Daoy (cell line): ENCODE data around the gene LAMB3. TPM values are rescaled to one million over a fixed set of nuclear protein-coding genes. Genes with fewer than 3 reads are reported as not detected.

Experiments
- DNase-seq: peaks from one replicate; pipeline ENCODE4 v3.0.0-alpha.2; 2015; ENCODE audit warnings: low read depth
- total RNA-seq: library from RNA; depleted of rRNA; stranded (reverse); fragments of >200 nt; shearing (Covaris generic); gene quantifications from 2 replicates; pipeline ENCODE4 v1.2.3, GENCODE V29; 2014

LAMB3 gene
- total RNA-seq, 1 experiment from 2014 or later: 7.8 TPM

GRCh38 chr1:209595599-209596285 is 56.5 kb downstream of the LAMB3 start:
- DNase-seq: no peak

DNA sequence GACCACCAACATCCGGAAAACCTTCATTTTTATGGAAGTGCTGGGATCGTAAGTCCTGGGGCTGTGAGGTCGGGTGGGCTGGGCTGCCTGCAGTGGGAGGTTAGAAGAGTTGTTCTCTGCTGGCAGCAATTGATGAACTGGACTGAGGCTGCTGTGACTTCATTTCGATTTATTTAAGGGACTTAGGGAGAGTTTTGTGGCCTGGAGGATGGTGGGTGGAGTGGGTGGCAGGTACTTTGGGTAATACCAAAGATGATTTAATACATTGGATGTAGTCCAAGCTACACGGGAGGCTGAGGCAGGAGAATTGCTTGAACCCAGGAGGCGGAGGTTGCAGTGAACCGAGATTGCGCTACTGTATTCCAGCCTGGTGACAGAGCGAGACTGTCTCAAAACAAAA is 57.2 kb downstream of the LAMB3 start:
- no peak for DNase-seq

- DNase-seq: no peak
Measured at GRCh38 chr1:209594440-209594839, 57.8 kb downstream of the LAMB3 start.

GRCh38 chr1:209593747-209594146 is 58.5 kb downstream of the LAMB3 start:
- DNase-seq: no peak

DNA sequence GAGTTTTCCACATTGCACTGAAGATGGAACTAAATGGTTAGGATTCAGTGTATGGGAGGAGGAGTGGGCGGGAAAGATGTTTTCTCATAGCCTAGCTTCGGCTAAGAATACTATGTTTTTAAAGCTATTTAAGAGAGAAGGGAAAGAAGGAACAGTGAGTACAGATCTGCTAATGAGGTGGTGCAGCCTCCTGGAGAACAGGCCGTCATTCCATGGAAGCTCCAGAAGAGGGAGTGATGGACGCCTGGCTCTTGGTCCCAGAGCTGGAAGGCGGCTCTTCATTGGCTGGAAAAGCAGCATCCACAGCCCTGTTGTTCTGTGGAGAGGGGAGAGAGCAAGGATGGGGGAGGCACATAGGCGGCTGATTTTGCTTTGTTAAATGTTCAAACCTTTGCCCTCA is 61.8 kb downstream of the LAMB3 start:
- no peak for DNase-seq

- no peak for DNase-seq
Measured at GRCh38 chr1:209589863-209590262, 62.4 kb downstream of the LAMB3 start.

DNA sequence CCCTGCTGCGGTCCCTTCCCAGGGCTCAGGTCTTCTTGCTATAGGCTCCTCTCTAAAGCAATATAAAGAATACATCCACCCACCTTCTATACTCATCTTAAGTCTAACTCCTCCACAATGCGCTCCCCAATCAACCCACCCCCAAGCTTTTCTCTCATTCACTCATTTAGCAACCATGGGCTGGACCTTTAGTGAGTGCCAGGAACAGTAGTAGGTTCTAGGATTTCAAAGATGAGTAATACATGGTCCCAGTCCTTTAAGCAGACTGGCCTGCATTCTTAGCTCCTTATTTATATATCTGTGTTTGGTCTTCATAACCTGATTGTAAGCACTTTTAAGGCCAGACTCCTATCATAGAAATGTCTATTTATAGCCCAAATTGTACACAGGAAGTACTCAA is 62.8 kb downstream of the LAMB3 start:
- no peak for DNase-seq

DNA sequence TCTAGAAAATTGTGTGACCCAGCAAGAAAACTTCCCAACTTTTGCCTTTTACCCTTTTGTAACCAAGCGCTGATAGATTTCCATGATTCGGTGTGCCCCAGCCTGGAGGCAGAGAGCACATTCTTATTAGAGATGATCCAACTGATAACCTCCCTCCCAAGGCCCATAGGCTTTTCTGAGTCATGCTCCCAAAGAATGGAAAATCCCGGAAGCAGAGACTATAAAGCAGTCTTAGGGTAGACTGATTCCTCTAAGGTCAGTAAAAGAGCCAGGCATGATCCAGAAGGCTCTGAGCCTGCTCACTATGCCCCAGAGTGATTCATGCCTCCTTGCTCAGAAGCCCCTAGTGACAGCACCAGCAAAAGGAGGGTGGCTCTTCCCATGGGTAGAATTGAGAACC is 64.4 kb downstream of the LAMB3 start:
- DNase-seq: peak; percentile 42

- DNase-seq: no peak
Measured at GRCh38 chr1:209586221-209586740, 65.9 kb downstream of the LAMB3 start.

GRCh38 chr1:209585672-209586071 is 66.6 kb downstream of the LAMB3 start:
- no peak for DNase-seq

- no peak for DNase-seq
Measured at GRCh38 chr1:209585197-209585596, 67.0 kb downstream of the LAMB3 start.

DNA sequence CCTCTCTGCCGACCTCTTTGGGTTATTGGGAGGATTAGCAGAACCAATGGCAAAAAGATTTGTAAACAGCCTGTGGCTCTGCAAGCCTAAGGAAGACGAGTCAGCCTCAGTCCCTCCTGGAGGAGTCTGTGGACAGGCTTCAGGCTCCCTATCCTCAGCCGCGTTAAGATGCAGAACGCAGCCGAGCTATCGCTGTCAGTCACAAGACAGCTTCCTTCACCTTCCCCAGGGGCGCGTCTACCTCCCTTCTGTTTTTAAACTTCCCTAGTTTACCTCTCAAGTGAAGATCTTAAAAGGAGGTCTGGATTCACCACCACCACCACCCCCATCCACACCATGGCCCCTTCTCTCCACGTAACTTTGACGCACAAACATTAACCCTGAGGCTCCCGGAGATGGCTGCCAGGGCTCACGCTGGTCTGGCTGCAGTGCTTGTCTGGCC is 68.0 kb downstream of the LAMB3 start:
- DNase-seq: no peak

DNA sequence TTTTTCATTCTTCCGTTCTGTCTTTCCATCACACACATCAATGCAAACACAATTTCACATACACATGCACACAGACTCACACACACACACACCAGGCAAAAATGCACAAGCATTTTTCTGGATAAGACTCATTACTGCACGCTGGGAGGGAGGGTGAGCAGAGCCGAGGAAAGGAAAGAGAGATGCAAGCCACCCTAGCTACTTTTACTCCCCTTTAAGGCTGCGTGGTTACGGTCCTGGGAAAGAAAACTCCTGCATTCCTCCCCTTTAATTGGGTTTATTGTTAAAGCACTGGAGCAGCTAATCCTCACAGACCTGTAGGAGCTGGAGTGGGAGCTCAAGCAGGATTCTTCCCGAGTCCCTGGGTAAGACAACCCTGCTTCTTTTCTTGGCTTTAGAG is 68.8 kb downstream of the LAMB3 start, which contains the start of gene CAMK1G:
Gene CAMK1G, plus strand, starts transcription at position 307 of the 400 bp plus-strand sequence. CDS start 11,270 bp downstream, outside the sequence.
- peak; percentile 21 for DNase-seq

GRCh38 chr1:209580577-209580976 is 71.6 kb downstream of the LAMB3 start:
- no peak for DNase-seq

DNA sequence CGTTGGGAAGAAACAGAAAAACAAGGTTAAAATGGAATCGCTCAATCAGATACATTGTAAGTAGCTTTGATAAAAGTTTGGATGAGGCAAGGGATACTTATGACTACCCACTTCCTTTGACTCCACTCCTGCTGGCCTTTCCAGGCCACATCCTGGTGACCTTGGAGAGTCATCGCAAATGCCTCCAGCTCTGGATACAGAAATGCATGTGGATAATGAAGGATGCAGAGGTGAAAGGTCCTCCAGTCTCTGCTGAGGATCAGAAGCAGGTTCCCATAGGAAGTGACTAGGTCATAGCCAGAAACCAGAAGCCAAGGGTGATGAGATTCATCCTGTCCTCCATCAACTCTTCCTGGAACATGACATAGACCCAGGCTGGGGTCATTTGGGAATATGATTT is 74.9 kb downstream of the LAMB3 start:
- no peak for DNase-seq

- DNase-seq: peak; percentile 85
Measured at GRCh38 chr1:209576392-209577197, 75.6 kb downstream of the LAMB3 start.

DNA sequence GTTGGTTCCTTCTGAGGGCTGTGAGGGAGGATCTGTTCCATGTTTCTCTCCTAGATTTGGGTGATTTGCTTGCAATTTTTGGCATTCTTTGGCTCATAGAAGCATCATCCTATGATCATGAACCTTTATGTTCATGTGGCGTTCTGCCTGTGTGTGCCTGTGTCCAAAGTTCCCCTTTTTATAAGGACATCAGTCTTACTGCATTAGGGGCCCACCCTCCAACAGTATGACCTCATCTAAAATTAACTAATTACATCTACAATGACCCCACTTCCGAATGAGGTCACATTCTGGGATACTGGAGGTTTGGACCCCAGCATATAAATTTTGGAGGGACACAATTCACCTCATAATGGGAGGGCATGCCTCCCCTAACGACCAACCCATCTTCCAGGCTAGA is 81.5 kb downstream of the LAMB3 start:
- DNase-seq: no peak

- peak; percentile 76 for DNase-seq
Measured at GRCh38 chr1:209569455-209570207, 82.6 kb downstream of the LAMB3 start.

DNA sequence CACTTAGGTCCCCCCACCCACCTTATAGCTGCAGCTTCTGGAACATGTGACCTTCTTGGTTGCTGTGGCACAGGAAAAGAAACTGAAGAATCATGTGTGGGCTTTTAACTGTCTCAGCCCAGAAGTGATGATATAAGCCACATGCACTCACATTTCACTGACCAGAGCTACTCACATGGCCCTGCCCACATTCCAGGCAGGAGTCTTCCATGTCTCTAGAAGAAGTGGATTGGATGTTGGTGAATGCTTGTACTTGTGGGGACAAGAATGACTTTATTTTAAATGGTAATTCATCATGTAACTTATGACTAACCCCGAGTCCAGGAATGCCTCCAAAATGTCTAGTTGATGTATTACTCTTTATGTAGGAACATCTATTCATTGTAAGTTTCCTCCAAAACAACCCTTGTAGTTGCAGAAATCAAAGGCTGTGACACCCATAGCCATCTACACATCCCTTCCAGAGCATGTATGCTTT is 84.5 kb downstream of the LAMB3 start:
- DNase-seq: peak; percentile 24

DNA sequence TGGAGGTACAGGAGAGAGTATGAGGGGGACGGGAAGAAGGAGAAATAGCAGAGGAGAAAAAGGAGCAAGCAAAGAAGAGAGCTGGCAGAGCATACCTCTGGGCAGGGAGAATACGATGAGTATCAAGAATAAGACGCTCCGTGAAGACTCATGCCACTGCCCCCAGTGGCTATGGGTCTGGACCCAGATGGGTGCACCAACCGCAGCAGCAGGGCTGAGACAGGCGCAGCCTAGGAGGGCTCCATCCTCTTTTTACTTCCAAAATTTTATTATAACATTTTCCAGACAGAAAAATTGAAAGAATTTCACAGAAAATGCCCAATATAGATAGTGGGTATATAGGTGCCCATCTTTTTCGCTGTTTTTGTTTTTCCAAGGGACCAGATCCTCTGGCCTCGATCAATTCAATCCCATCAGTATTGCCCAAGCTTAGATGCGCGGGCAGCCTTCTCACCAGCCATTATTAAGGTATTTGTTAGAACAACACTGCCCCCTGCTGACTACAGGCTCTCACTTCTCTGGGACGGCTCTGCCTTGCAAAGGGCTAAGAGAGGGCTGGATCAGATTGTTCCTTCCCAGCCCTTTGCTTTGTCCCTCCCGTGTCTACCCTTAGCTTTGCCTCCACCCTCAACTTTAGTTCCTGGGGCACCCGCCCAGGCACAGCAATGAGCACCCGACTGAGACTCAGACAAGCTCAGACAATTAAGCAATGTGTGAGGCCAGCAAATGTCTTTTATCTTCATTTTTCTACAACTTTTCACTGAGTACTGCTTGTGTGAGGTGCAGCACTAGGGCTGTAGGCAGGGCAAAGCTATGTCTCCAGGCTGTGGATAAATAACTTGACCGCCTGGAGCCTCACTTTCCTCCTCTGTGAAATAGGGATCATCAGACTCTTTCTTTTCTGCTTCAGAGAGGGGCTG is 86.2 kb downstream of the LAMB3 start:
- peak; percentile 79 for DNase-seq
